CD4-positive, alpha-beta T cell treated with Interferon gamma for 1 hour (primary cell): ENCODE measurements around the gene TRIM34.
"Not testable (repeated sequence)": the region's sequence is repeated elsewhere in the genome, so short reads cannot be mapped to it uniquely, and the experiment has no call there.

Source experiments
- DNase-seq: peaks from one replicate; pipeline ENCODE4 v3.0.0-alpha.2; 2020

Gene TRIM34

DNA sequence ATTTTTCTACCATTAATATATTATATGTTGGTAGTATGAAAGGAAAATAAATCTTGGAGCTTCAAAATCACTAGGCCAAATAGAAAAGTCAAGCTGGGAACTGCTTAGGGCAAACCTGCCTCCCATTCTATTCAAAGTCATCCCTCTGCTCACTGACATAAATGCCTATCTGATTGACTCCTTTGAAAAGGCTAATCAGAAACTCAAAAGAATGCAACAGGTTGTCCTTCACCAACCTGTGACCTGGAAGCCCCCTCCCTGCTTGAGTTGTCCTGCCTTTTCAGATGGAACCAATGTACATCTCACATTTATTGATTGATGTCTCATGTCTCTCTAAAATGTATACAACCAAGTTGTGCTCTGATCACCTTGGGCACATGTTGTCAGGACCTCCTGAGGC lies 3.2 kb upstream of the TRIM34 start:
- DNase-seq, result no peak

GRCh38 chr11:5622802-5623201 lies 2.0 kb upstream of the TRIM34 start:
- DNase-seq, result no peak

- DNase-seq, result no peak
These were observed 480 bp downstream of the TRIM34 start for GRCh38 chr11:5625281-5625680.

DNA sequence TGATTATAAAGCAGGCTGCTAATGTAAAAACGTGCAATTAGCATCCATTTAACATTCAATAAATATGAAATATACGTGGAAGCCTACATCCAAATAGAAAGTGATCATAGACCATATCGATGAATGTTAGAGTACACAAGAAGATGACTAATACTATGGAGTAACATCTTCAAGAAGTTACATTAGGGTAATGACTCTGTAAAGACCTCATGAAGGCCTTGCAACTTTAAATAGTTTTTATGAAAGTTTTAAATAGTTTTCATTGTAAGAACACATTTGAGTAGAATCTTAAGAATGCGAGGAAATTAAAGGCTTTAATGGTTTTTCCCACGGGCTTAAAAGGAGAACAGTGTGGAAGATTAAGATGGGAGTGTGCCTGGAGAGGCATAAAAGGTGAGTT lies 1.4 kb downstream of the TRIM34 start:
- DNase-seq, result no peak

DNA sequence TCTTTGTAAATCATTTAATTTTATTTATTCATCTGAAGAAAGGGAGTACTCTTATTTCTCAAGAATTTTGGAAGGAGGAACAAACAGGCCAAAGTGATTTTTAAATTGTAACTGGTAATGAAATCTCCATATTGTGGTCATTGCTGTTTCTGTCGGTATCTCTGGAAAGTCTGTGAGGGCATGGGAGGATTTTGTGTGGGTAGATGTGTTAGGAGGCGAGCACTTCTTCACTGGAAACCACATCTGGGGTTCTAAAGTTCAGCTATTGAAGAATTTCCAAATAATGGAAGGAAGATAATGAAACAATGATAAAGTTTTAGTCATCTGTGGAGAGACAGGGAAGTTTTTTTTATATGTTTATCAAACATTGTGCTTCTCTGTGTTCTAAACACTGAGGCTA lies 6.6 kb downstream of the TRIM34 start:
- DNase-seq, result no peak

- no peak for DNase-seq
These were observed 7.3 kb downstream of the TRIM34 start for GRCh38 chr11:5631969-5632635.

GRCh38 chr11:5639953-5640352 lies 15.2 kb downstream of the TRIM34 start:
- no peak for DNase-seq

- no peak for DNase-seq
These were observed 18.8 kb downstream of the TRIM34 start for GRCh38 chr11:5643585-5643984.

- DNase-seq, result no peak
These were observed 21.3 kb downstream of the TRIM34 start for GRCh38 chr11:5646139-5646538.

DNA sequence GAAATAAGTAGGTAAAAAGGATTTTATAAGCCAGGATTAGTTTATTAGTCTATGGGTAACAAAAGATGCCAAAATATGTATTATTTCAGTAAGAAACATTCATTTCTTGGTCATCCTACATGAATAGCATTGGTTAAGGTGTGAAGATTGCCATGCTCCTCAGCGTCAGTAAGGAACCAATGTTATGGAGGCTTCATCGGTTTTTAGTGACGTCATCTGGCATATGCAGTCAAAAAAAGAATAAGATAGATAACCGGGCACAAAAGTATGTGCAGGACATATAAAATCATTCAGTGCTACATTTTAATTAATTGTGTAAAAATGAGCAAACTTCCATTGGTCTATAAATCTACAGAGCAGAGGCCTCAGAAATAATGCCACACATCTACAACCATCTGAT lies 30.7 kb downstream of the TRIM34 start:
- DNase-seq, result no peak

GRCh38 chr11:5656956-5657355 lies 32.2 kb downstream of the TRIM34 start:
- DNase-seq, result not testable (repeated sequence)

DNA sequence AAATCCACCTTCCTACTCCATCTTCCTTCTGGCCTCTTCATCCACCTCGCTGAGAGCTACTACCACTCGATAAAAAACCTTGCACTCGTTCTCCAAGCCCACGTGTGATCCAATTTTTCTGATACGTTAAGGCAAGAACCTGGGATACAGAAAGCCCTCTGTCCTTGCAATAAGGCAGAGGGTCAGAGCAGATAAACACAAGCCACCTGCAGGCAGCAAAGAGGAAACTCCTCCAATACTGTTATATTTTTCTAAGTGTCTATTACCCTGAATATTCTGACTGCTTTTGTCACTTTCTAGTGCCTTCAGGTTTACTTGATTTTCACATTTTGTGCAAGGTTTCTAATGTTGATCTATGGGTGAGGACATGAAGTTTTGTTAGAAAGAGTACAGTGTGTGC lies 33.5 kb downstream of the TRIM34 start:
- no peak for DNase-seq

DNA sequence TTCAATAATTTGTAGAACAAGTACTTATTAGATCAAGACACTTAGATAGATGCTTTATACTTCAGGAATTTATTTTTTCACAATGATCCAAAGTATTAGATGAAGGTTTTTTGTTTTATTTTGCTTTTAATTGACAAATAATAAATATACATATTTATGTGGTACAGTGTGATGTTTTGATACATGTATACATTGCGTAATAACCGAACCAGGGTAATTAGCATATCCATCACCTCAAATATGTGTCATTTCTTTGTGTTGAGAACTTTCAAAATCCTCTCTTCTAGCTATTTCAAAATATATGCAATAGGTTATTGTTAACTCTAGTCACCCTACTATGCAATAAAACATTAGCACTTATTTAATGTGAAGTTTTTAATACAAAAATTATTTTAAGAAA lies 38.7 kb downstream of the TRIM34 start:
- DNase-seq, result no peak

DNA sequence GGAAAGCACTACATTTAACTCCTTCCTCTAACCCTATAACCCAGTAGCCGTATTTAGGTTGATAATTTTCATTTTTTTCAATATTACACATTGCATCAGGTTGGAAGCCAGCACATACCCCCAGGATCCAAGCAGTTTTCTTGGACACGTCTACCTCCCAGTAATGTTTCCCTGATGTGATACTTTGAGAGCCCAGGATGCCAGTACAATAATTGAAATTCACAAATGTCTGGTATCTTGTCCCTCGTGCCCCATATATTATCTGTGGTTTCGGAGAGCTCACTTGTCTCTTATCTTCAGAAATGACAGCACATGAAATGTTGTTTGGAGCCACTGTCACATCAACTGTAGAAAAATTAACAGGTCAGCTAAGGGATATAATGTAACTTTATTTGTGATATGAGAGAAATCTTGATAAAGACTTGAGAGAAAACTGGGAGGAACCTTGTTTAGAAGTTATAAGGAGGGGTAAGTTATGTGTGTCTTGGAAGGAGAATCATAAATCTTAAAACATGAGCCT lies 40.3 kb downstream of the TRIM34 start:
- no peak for DNase-seq

GRCh38 chr11:5665746-5666401 lies 41.1 kb downstream of the TRIM34 start:
- no peak for DNase-seq

DNA sequence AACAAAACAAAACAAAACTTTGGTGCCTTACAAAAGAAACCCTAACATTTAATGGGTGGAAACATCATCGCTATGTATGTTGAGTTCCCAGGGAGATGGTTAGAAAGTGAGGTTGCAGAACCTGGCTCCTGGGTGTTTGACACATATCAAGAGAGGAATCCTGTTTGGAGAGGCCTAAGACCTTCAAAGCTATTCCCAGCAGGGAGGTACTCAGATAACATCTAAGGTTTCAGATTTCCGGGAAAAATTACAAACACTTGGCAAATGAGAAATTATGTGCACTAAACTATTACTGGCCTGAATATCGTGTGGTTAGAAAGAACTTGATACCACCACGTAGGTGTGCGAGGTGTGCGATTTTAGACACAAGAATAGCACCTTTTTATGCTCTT lies 41.6 kb downstream of the TRIM34 start:
- DNase-seq, result no peak

GRCh38 chr11:5671831-5672230 lies 47.0 kb downstream of the TRIM34 start:
- no peak for DNase-seq

DNA sequence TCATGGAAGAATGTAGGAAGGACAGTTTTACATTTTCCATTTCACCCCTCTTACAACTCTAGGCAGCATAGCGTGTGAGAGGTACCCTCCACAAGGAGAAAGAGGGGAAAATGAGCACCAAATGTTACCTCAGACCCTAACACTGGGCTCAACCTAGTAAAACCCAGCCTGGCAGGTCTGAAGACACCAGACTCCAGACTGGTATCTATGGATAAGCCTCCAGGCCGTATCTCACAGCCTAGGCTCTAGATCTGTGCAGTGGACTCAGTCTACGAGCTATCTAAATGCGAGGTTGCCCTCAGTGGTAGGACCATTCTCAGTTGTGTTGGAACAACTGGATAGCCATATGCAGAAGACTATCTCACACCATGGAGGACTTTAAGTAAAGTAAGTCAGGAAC lies 49.6 kb downstream of the TRIM34 start:
- no peak for DNase-seq

DNA sequence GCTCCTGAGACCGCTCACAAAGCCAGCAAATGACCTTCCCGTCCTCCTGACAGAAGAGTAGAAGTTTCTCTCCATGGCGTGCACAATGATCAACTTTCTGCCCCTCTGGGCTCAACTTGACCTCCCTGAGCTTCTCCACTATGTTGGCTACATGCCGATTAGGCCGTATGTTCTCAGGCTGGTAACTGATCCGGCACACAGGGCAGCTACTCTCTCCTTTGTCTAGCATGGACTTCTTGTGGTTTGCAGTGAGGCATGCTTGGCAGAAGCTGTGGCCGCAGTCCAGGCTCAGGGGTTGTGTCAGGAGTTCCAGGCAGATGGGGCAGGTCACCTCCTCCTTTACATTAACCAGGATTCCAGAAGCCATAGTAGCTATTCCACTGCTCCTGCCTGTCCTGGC lies 55.0 kb downstream of the TRIM34 start:
- DNase-seq, result no peak

GRCh38 chr11:5682890-5683441 lies 58.2 kb downstream of the TRIM34 start:
- not testable (repeated sequence) for DNase-seq

- peak; percentile 56 for DNase-seq
These were observed 58.8 kb downstream of the TRIM34 start for GRCh38 chr11:5683620-5684019.

- DNase-seq, result no peak
These were observed 59.3 kb downstream of the TRIM34 start for GRCh38 chr11:5684036-5684645.

DNA sequence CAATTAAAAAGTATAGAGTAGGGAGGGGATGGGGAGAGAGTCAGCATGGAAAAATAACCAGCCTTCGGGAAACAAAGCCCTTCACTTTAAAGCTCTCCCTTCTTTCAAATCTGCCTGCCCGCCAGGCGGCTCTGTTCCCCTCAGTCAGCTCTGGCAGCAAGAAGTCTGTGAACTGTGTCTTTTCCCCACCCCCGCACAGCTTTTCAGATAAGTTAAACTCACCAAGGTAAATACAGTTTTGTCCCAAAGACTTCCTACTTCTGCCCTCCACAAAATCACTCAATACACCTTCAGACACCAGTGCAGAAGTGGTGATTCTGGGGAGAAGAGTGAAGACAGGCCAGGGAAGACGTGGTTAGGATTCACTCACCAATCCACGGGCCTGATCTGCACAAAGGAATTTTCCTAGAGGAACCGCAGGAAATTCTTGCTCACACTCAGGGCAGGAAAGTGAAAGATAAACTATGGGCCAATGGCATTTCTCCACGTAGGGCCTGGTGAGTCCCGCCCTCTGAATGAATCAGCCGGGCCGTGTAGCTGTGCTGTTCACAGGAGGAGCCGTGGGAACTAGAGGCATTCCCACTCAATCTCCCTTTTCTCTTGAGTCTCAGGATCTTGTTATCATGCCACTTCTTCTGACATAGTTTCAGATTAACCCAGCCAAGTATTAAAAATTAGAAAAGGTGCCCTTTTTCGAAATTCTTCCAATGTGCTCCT lies 60.0 kb downstream of the TRIM34 start, which contains the start of gene TRIM5:
TSS of gene TRIM5 (minus strand) at position 429 of the 717 bp plus-strand sequence. CDS start 4,897 bp downstream, outside the sequence.
- DNase-seq, result peak; percentile 78
